ENCODE measurements around the gene PTPRS.
"Not testable (repeated sequence)": the region's sequence is repeated elsewhere in the genome, so short reads cannot be mapped to it uniquely, and the experiment has no call there.

Gene PTPRS

DNA sequence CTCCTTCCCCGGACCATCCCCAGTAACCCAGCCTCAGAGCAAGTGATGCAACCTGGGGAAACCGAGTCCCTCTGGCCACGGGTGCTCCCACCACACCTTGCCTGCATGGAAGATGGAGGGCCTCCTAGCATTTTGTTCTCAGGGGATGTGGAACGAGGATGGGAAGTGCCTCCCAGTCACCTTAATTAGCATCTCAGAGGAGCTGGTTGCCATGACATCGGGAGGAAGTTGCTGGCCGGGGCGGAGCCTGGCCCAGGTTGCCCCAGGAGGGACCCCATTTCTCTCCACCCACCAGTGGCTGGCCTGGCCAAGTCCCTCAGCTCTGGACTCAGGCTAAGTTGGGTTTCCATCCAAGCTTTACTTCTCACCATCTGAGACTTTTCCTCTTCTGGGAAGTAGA lies 24.1 kb upstream of the PTPRS start:
- POLR2A ChIA-PET = no interaction called here
- no peak for DNase-seq (ENCODE audit: extremely low spot score)
- TF ChIP-seq, protein P1, sequence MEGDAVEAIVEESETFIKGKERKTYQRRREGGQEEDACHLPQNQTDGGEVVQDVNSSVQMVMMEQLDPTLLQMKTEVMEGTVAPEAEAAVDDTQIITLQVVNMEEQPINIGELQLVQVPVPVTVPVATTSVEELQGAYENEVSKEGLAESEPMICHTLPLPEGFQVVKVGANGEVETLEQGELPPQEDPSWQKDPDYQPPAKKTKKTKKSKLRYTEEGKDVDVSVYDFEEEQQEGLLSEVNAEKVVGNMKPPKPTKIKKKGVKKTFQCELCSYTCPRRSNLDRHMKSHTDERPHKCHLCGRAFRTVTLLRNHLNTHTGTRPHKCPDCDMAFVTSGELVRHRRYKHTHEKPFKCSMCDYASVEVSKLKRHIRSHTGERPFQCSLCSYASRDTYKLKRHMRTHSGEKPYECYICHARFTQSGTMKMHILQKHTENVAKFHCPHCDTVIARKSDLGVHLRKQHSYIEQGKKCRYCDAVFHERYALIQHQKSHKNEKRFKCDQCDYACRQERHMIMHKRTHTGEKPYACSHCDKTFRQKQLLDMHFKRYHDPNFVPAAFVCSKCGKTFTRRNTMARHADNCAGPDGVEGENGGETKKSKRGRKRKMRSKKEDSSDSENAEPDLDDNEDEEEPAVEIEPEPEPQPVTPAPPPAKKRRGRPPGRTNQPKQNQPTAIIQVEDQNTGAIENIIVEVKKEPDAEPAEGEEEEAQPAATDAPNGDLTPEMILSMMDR (IDR thresholded peaks at IDR 0.05; ENCODE audit: control extremely low read depth, extremely low read depth, low read depth, missing control alignments) = no peak
- CTCF ChIA-PET = no interaction called here

DNA sequence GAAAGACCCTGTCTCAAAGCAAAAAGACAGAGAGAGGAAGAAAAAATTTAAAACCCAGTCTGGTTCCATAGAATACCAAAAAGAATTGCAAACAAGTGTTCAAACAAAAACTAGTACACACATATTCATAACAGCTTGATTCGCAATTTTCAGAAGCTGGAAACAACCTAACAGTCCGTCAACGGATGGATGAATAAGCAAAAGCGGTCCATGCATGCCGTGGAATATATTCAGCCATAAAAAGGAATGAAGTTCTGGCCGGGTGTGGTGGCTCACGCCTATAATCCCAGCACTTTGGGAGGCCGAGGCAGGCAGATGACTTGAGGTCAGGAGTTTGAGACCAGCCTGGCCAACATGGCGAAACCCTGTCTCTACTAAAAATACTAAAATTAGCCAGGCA lies 21.2 kb upstream of the PTPRS start:
- CTCF ChIA-PET; DNase-seq (ENCODE audit: extremely low spot score); POLR2A ChIA-PET: not testable (repeated sequence)

DNA sequence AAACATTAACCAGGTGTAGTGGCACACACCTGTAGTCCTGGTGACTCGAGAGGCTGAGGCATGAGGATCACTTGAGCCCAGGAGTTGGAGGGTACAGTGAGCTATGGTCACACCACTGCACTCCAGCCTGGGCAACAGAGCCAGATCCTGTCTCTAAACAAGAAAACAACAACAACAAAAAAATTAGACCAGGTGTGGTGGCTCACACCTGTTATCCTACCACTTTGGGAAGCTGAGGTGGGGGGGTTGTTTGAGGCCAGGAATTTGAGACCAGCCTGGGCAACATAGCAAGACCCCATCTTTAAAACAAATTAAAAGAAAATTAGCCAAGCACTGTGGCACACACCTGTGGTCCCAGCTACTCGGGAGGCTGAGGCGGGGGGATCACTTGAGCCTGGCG lies 20.8 kb upstream of the PTPRS start:
- no peak for DNase-seq (ENCODE audit: extremely low spot score)
- TF ChIP-seq, protein P1 (IDR thresholded peaks at IDR 0.05; ENCODE audit: control extremely low read depth, extremely low read depth, low read depth, missing control alignments) = no peak
- ChIA-PET CTCF (no interaction called here), POLR2A (no interaction called here)

DNA sequence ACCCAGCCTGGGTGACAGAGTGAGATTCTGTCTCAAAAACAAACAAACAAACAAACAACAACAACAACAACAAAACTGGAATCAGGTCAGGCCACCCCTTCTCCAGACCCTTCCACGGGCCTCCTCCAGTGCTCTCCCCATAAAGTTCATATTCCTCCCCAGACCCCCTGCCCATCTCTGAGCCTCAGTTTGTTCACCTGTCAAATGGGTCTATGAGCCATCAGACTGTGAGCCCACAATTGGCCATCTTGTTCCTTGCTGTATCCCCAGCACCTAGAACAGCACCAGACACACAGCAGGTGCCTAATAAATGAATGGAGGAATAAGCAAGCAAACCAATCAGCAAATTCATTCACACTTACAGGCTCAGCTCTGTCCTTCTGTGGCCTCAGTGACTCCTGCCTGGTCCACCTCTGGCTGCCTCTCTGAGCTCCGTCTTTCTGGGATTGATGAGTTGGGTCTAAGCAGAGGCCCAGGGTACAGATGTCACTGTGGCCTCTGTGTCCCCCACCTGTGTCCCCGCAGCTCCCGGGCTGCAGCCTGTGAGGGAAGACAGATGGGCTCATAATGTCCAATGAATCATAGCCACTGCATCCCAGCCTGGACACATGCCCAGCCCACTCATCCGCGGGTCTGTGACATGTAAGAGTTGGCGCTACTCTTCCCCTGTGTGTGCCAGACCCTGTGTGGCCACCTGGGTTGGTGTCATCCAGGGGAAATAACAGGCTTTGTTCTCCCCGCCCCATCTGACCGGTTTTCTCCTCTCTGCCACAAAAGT lies 19.6 kb upstream of the PTPRS start:
- no peak for DNase-seq (ENCODE audit: extremely low spot score)
- TF ChIP-seq, protein P1 (IDR thresholded peaks at IDR 0.05; ENCODE audit: control extremely low read depth, extremely low read depth, low read depth, missing control alignments) = no peak
- ChIA-PET POLR2A (no interaction called here), CTCF (no interaction called here)

DNA sequence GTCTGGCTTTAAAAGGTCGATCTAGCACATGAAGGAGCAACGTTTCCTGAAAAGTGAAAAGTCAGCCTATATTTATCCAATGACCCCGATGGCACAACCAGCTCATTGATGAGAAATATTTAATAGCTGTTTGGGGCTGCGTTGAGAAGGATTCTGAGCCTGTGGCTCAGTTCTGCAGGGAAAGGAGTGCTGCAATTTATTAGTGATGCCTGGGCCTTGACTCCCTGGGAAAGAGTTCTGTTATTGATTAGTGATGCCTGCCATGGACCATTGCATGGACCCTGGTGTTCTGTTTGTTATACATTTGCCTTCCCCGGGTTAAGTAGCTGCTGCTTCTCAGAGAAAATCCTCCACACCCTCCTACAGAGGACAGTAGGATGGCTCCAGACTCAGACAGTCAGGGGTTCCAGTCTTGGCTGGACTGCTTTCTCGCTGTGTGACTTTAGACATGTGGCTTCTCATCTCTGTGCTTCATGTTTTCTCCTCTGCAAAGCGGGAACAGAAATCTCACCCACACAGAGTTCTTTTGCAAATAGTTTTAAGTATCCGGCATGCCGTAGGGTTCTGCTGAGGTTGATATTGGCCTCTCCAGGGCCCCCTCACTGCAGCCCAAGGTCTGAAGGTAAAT lies 17.7 kb upstream of the PTPRS start:
- POLR2A ChIA-PET = no interaction called here
- DNase-seq (ENCODE audit: extremely low spot score) = no peak
- TF ChIP-seq, protein P1 (IDR thresholded peaks at IDR 0.05; ENCODE audit: control extremely low read depth, extremely low read depth, low read depth, missing control alignments) = no peak
- CTCF ChIA-PET = interaction anchor here (1.4 kb wide), 1 partner anchor 57 kb away, joined by 3 read pairs; no protein-coding TSS in a partner anchor

DNA sequence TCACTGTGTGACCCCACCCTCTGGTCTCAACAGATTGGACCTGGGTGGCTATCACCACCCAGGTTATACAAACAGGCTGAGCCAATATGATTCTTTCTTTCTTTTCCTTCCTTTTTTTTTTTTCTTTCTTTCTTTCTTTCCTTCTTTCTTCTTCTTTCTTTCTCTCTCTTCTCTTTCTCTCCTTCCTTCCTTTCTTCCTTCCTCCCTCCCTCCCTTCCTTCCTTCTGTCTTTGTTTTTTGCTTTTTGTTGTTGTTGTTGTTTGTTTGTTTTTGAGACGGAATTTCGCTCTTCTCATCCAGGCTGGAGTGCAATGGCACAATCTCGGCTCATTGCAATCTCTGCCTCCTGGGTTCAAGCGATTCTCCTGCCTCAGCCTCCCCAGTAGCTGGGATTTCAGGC lies 17.0 kb upstream of the PTPRS start:
- ChIA-PET CTCF (interaction anchor here (1.2 kb wide), 2 partner anchors 215 to 230 kb away, joined by 3 read pairs; no protein-coding TSS in a partner anchor), POLR2A (no interaction called here)
- DNase-seq (ENCODE audit: extremely low spot score) = no peak
- TF ChIP-seq, protein P1 (IDR thresholded peaks at IDR 0.05; ENCODE audit: control extremely low read depth, extremely low read depth, low read depth, missing control alignments) = no peak

DNA sequence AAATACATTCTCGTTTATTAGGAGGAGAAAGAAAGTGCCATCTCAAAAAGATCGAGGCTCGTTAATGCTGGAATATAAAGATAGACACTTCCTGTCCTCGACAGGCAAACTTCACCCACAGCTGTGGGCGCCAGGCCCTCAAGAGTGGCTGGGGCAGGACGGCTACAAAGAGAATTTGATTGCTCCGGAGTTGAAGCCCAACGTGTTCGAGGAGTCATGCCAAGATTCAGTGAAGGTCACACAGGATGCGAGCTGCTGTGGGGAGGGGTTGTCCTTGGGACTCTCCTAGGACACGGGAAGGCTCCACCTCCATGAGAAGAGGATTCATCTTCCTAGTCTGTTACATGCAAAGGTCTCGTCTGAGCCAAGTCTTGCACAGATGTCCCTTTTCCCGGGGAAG lies 16.3 kb upstream of the PTPRS start:
- no peak for DNase-seq (ENCODE audit: extremely low spot score)
- ChIA-PET POLR2A (no interaction called here), CTCF (interaction anchor here (0.7 to 1.2 kb wide), 3 partner anchors 216 to 236 kb away, joined by 3 read pairs; no protein-coding TSS in a partner anchor)
- TF ChIP-seq, protein P1 (IDR thresholded peaks at IDR 0.05; ENCODE audit: control extremely low read depth, extremely low read depth, low read depth, missing control alignments) = no peak
